Osteocyte (in vitro differentiated cells): ENCODE data around the gene WNT8B. TPM values are rescaled to one million over a fixed set of nuclear protein-coding genes. Genes with fewer than 3 reads are reported as not detected.

Source experiments
- DNase-seq: peaks from one replicate; pipeline ENCODE4 v3.0.0; 2021; ENCODE audit warnings: mixed read lengths; ENCODE audit not compliant: unreplicated experiment; ENCODE audit errors: extremely low spot score
- H3K27ac Mint-ChIP-seq: one replicate; pipeline ENCODE4 v1.8.0; 2021; ENCODE audit warnings: mild to moderate bottlenecking, mixed read lengths; ENCODE audit not compliant: unreplicated experiment
- H3K27me3 Mint-ChIP-seq: one replicate; pipeline ENCODE4 v1.8.0; 2021; ENCODE audit warnings: mixed read lengths; ENCODE audit not compliant: unreplicated experiment
- H3K36me3 Mint-ChIP-seq: one replicate; pipeline ENCODE4 v1.8.0; 2021; ENCODE audit warnings: mixed read lengths; ENCODE audit not compliant: unreplicated experiment
- H3K4me1 Mint-ChIP-seq: one replicate; pipeline ENCODE4 v1.8.0; 2021; ENCODE audit warnings: mixed read lengths; ENCODE audit not compliant: unreplicated experiment
- H3K4me3 Mint-ChIP-seq: one replicate; pipeline ENCODE4 v1.8.0; 2021; ENCODE audit warnings: mild to moderate bottlenecking, moderate library complexity, mixed read lengths; ENCODE audit not compliant: unreplicated experiment
- H3K9me3 Mint-ChIP-seq: one replicate; pipeline ENCODE4 v1.8.0; 2021; ENCODE audit warnings: mixed read lengths; ENCODE audit not compliant: unreplicated experiment
- CTCF ChIP-seq: fragments of 200-600 bp; sonication (generic); IDR thresholded peaks from 2 replicates; pipeline ENCODE4 v1.5.0; 2021; ENCODE audit warnings: antibody characterized with exemption, mild to moderate bottlenecking, moderate library complexity
- total RNA-seq: library from RNA; stranded (reverse); gene quantifications from 2 replicates; pipeline ENCODE4 v1.2.1, GENCODE V29; 2021

Gene WNT8B
- total RNA-seq, 1 donor from 2014 or later, result not detected

- TF ChIP-seq CTCF, result no peak
- Mint-ChIP-seq H3K4me1 (peaks cover 6% of the 10 kb centered on the region), H3K9me3 (no peaks in the 10 kb centered on the region), H3K27me3 (no peaks in the 10 kb centered on the region), H3K36me3 (peaks cover 55% of the 10 kb centered on the region), H3K27ac (no peak overlapping the region), H3K4me3 (no peak overlapping the region)
- no peak for DNase-seq
These were observed 35.2 kb downstream of the WNT8B start for GRCh38 chr10:100498059-100498458.

GRCh38 chr10:100501423-100501822 lies 38.6 kb downstream of the WNT8B start:
- no peaks in the 10 kb centered on the region for H3K27me3 Mint-ChIP-seq
- no peak overlapping the region for H3K27ac Mint-ChIP-seq
- no peak for TF ChIP-seq CTCF
- peaks cover 32% of the 10 kb centered on the region for H3K4me1 Mint-ChIP-seq
- H3K9me3 Mint-ChIP-seq, result no peaks in the 10 kb centered on the region
- H3K36me3 Mint-ChIP-seq, result peaks cover 48% of the 10 kb centered on the region
- H3K4me3 Mint-ChIP-seq, result no peak overlapping the region
- DNase-seq, result no peak

- H3K27me3 Mint-ChIP-seq, result no peaks in the 10 kb centered on the region
- no peak for DNase-seq
- peaks cover 44% of the 10 kb centered on the region for H3K36me3 Mint-ChIP-seq
- peaks cover 37% of the 10 kb centered on the region for H3K4me1 Mint-ChIP-seq
- H3K27ac Mint-ChIP-seq, result no peak overlapping the region
- H3K9me3 Mint-ChIP-seq, result no peaks in the 10 kb centered on the region
- TF ChIP-seq CTCF, result no peak
- no peak overlapping the region for H3K4me3 Mint-ChIP-seq
These were observed 40.2 kb downstream of the WNT8B start for GRCh38 chr10:100502926-100503494.

GRCh38 chr10:100504096-100504495 lies 41.3 kb downstream of the WNT8B start:
- H3K36me3 Mint-ChIP-seq, result peaks cover 39% of the 10 kb centered on the region
- H3K4me1 Mint-ChIP-seq, result peaks cover 38% of the 10 kb centered on the region
- no peak for DNase-seq
- H3K9me3 Mint-ChIP-seq, result no peaks in the 10 kb centered on the region
- peak overlapping the region; percentile 64 for H3K27ac Mint-ChIP-seq
- no peaks in the 10 kb centered on the region for H3K27me3 Mint-ChIP-seq
- no peak for TF ChIP-seq CTCF
- H3K4me3 Mint-ChIP-seq, result no peak overlapping the region

GRCh38 chr10:100505164-100505563 lies 42.4 kb downstream of the WNT8B start:
- Mint-ChIP-seq H3K36me3 (peaks cover 32% of the 10 kb centered on the region), H3K27ac (no peak overlapping the region), H3K27me3 (no peaks in the 10 kb centered on the region), H3K9me3 (no peaks in the 10 kb centered on the region), H3K4me3 (no peak overlapping the region), H3K4me1 (peaks cover 38% of the 10 kb centered on the region)
- DNase-seq, result no peak
- TF ChIP-seq CTCF, result no peak
